Astrocyte (in vitro differentiated cells and primary cell): ENCODE measurements around the gene CHMP6. TPM values are rescaled to one million over a fixed set of nuclear protein-coding genes. Genes with fewer than 3 reads are reported as not detected.

Source experiments
- DNase-seq: peaks from one replicate; pipeline ENCODE4 v3.0.0-alpha.2; 2010; ENCODE audit warnings: low read depth
- FAIRE-seq: peaks from 2 replicates; lab custom pipeline; 2011; peaks lifted over from hg19 to GRCh38; lab: Jason Lieb, UNC
- H2AFZ ChIP-seq: 2 replicates; pipeline ENCODE4 v1.6.0; 2012; ENCODE audit warnings: low read depth, low read length, inconsistent platforms
- H3K27ac ChIP-seq: 2 replicates; pipeline ENCODE4 v1.5.1; 2011; ENCODE audit warnings: low read depth, low read length, inconsistent platforms
- H3K27me3 ChIP-seq: 2 replicates; pipeline ENCODE4 v1.6.0; 2011; ENCODE audit warnings: low read length, inconsistent platforms; ENCODE audit not compliant: insufficient read depth
- H3K36me3 ChIP-seq: 2 replicates; pipeline ENCODE4 v1.5.1; 2011; ENCODE audit warnings: low read length, inconsistent platforms; ENCODE audit not compliant: insufficient read depth
- H3K4me1 ChIP-seq: 2 replicates; pipeline ENCODE4 v1.5.1; 2011; ENCODE audit warnings: low read length, inconsistent platforms; ENCODE audit not compliant: insufficient read depth
- H3K4me2 ChIP-seq: 2 replicates; pipeline ENCODE4 v1.6.0; 2012; ENCODE audit warnings: low read length, inconsistent platforms
- H3K4me3 ChIP-seq: 2 replicates; pipeline ENCODE4 v1.5.1; 2011; ENCODE audit warnings: low read depth, mild to moderate bottlenecking, low read length, inconsistent platforms; ENCODE audit not compliant: insufficient read depth
- H3K79me2 ChIP-seq: 2 replicates; pipeline ENCODE4 v1.6.0; 2012; ENCODE audit warnings: mild to moderate bottlenecking, low read length, inconsistent platforms; ENCODE audit not compliant: insufficient read depth
- H3K9ac ChIP-seq: 2 replicates; pipeline ENCODE4 v1.6.0; 2012; ENCODE audit warnings: mild to moderate bottlenecking, low read length, inconsistent platforms
- H3K9me3 ChIP-seq: 2 replicates; pipeline ENCODE4 v1.5.1; 2012; ENCODE audit warnings: low read depth, mild to moderate bottlenecking, low read length, inconsistent platforms; ENCODE audit not compliant: insufficient read depth
- H4K20me1 ChIP-seq: 2 replicates; pipeline ENCODE4 v1.6.0; 2012; ENCODE audit warnings: low read length, inconsistent platforms; ENCODE audit not compliant: insufficient read depth
- H3K27ac Mint-ChIP-seq: one replicate; pipeline ENCODE4 v1.8.0; 2021; ENCODE audit warnings: mild to moderate bottlenecking, mixed read lengths; ENCODE audit not compliant: unreplicated experiment
- H3K27me3 Mint-ChIP-seq: one replicate; pipeline ENCODE4 v1.8.0; 2021; ENCODE audit warnings: low read depth, mixed read lengths; ENCODE audit not compliant: unreplicated experiment
- H3K36me3 Mint-ChIP-seq: one replicate; pipeline ENCODE4 v1.8.0; 2021; ENCODE audit warnings: low read depth, mixed read lengths; ENCODE audit not compliant: unreplicated experiment
- H3K4me1 Mint-ChIP-seq: one replicate; pipeline ENCODE4 v1.8.0; 2021; ENCODE audit warnings: low read depth, mixed read lengths; ENCODE audit not compliant: unreplicated experiment
- H3K4me3 Mint-ChIP-seq: one replicate; pipeline ENCODE4 v1.8.0; 2021; ENCODE audit warnings: mild to moderate bottlenecking, moderate library complexity, mixed read lengths; ENCODE audit not compliant: unreplicated experiment
- H3K9me3 Mint-ChIP-seq: one replicate; pipeline ENCODE4 v1.8.0; 2021; ENCODE audit warnings: mild to moderate bottlenecking, mixed read lengths; ENCODE audit not compliant: unreplicated experiment
- CTCF ChIP-seq: IDR thresholded peaks from 2 replicates; pipeline ENCODE4 v1.5.1; 2011; ENCODE audit warnings: low read depth, mild to moderate bottlenecking, inconsistent platforms, low read length, moderate library complexity; ENCODE audit not compliant: insufficient read depth
- EZH2 ChIP-seq: IDR thresholded peaks from 2 replicates; pipeline ENCODE4 v1.6.1; 2012; ENCODE audit warnings: mild to moderate bottlenecking, low read length, inconsistent platforms; ENCODE audit not compliant: insufficient read depth
- total RNA-seq: library from RNA; stranded (reverse); gene quantifications from 2 replicates; pipeline ENCODE4 v1.2.1, GENCODE V29; 2021

The CHMP6 gene
- total RNA-seq, 1 donor from 2014 or later, result 19.0 TPM

DNA sequence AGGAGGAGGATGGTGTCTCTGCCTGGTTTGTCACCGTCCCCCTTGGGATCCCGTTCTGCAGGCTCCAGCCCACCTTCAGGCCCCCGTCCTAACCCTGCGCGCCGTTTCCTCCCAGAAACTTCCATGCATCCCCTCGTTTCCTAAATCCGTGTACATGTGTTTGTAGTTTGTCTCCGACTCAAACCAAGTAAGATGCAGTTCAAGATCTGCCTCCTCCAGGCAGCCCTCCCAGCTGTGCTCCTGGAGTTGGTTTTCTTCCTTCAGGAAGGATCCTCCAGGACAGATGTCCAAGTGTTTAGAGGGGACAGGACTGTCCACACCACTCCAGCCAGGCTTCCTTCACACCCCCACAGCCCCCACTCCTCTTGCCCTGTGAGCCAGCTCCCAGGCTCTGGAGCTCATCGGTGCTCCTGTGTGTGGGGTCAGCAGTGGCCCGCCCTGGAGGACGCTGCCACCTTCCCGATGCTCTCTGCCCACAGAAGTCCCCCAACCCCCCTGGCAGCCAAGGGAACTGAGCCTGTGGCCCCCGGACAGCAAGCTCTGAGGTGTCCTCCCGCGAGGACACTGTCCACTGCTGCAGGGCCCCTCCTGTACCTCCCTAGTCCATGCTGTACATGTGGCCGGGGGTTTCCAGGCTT lies 54.6 kb downstream of the CHMP6 start:
- Mint-ChIP-seq H3K27me3 (no peaks in the 10 kb centered on the region), H3K9me3 (no peaks in the 10 kb centered on the region), H3K4me3 (peak overlapping the region; percentile 40), H3K4me1 (peaks cover 37% of the 10 kb centered on the region), H3K36me3 (peaks cover 3% of the 10 kb centered on the region), H3K27ac (peak overlapping the region; percentile 90)
- DNase-seq (no peak), FAIRE-seq (no peak)
- TF ChIP-seq CTCF (no peak), EZH2 (no peak)
- Histone ChIP-seq H3K27me3 (no peaks in the 10 kb centered on the region), H3K79me2 (peaks cover 99% of the 10 kb centered on the region), H3K9ac (no peak overlapping the region), H2AFZ (no peak overlapping the region), H3K9me3 (no peaks in the 10 kb centered on the region), H3K4me1 (peaks cover 58% of the 10 kb centered on the region), H3K36me3 (no peaks in the 10 kb centered on the region), H4K20me1 (peaks cover 79% of the 10 kb centered on the region), H3K4me3 (no peak overlapping the region), H3K4me2 (no peak overlapping the region), H3K27ac (no peak overlapping the region)

DNA sequence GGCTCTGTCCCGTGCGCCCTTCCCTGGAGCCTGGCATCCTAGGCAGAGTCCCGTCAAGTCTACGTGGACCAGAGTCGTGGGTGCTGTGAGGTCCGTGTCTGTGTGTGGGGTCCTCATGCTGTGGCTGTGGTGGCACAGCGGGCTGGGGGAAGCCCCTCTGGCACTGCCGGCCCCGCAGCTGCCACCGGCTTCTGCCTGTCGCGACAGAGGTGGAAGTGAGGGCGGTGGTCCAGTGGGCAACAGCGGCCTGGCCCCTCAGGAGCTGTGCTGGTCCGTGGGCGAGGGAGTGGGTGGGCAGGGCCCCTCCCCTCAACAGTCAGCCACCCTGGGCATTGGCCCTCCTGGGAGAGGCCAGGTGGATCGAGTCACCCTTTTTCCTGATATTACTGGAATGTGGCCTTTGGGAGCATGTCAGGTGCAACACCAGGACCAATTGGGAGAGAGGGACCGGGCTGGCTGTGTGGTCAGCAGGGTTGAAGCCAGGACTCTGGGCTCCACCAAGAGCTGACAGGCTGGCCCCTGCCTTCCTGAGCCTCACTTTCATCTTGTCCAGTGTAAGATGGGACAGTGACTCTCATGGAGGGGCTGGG lies 55.2 kb downstream of the CHMP6 start:
- Histone ChIP-seq H3K36me3 (no peaks in the 10 kb centered on the region), H3K27ac (no peak overlapping the region), H3K4me3 (no peak overlapping the region), H2AFZ (no peak overlapping the region), H3K9ac (no peak overlapping the region), H3K4me2 (no peak overlapping the region), H3K79me2 (peaks cover 100% of the 10 kb centered on the region), H3K27me3 (no peaks in the 10 kb centered on the region), H4K20me1 (peaks cover 78% of the 10 kb centered on the region), H3K4me1 (peaks cover 57% of the 10 kb centered on the region), H3K9me3 (no peaks in the 10 kb centered on the region)
- Mint-ChIP-seq H3K9me3 (no peaks in the 10 kb centered on the region), H3K4me3 (no peak overlapping the region), H3K27me3 (no peaks in the 10 kb centered on the region), H3K36me3 (peaks cover 2% of the 10 kb centered on the region), H3K4me1 (peaks cover 37% of the 10 kb centered on the region), H3K27ac (no peak overlapping the region)
- no peak for FAIRE-seq
- no peak for DNase-seq
- TF ChIP-seq EZH2, result no peak
- no peak for TF ChIP-seq CTCF

DNA sequence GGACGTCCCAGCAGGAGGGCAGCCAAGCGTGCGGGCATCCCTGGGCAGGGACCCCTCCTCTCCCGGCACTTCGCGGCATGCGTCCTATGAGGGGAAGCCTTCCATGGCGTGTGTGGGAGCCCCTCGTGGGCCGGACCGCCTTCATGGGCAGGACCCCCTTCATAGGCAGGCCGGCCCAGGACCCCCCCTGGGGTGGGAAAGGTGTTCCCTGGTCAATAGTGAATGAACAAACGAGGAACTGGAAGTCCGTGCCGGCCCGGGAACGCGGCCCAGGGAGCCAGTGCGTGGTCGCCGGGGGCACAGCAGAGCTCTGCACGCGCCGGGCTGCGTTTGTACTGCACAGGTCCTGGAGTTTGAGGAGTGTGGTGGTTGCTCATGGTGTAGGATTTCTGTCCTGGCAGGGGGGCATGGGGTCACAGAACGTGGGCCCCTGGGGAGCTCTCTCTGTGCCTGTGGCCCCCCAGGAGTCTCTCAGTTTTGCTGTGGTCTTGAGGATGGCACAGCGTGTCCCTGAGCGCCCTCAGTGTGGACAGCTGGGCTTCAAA lies 57.3 kb downstream of the CHMP6 start:
- peaks cover 67% of the 10 kb centered on the region for H3K4me1 ChIP-seq
- FAIRE-seq (no peak), DNase-seq (no peak)
- H3K27me3 ChIP-seq, result no peaks in the 10 kb centered on the region
- no peak overlapping the region for H3K4me3 Mint-ChIP-seq
- peaks cover 4% of the 10 kb centered on the region for H3K36me3 Mint-ChIP-seq
- no peak overlapping the region for H3K27ac Mint-ChIP-seq
- H2AFZ ChIP-seq, result no peak overlapping the region
- no peaks in the 10 kb centered on the region for H3K9me3 Mint-ChIP-seq
- no peak overlapping the region for H3K4me3 ChIP-seq
- H3K27me3 Mint-ChIP-seq, result no peaks in the 10 kb centered on the region
- TF ChIP-seq CTCF, result no peak
- TF ChIP-seq EZH2, result no peak
- peak overlapping the region; percentile 62 for H3K4me2 ChIP-seq
- H3K4me1 Mint-ChIP-seq, result peaks cover 34% of the 10 kb centered on the region
- H3K9ac ChIP-seq, result peak overlapping the region; percentile 67
- H3K36me3 ChIP-seq, result no peaks in the 10 kb centered on the region
- H3K27ac ChIP-seq, result peak overlapping the region; percentile 78
- peaks cover 96% of the 10 kb centered on the region for H3K79me2 ChIP-seq
- no peaks in the 10 kb centered on the region for H3K9me3 ChIP-seq
- peaks cover 83% of the 10 kb centered on the region for H4K20me1 ChIP-seq
